HG02798 (cell line): ENCODE measurements around the gene PIGQ.
"Not testable (repeated sequence)": the region's sequence is repeated elsewhere in the genome, so short reads cannot be mapped to it uniquely, and the experiment has no call there.

Experiments
- ATAC-seq: cut with Tn5 transposase; IDR thresholded peaks from one replicate; pipeline ENCODE4 v1.9.1; 2021; ENCODE audit warnings: mild to moderate bottlenecking; ENCODE audit not compliant: unreplicated experiment, poor library complexity

PIGQ gene

GRCh38 chr16:597655-598054, 27.9 kb downstream of the PIGQ start:
- not testable (repeated sequence) for ATAC-seq

- no peak for ATAC-seq
Measured at GRCh38 chr16:598823-599739, 29.3 kb downstream of the PIGQ start.

DNA sequence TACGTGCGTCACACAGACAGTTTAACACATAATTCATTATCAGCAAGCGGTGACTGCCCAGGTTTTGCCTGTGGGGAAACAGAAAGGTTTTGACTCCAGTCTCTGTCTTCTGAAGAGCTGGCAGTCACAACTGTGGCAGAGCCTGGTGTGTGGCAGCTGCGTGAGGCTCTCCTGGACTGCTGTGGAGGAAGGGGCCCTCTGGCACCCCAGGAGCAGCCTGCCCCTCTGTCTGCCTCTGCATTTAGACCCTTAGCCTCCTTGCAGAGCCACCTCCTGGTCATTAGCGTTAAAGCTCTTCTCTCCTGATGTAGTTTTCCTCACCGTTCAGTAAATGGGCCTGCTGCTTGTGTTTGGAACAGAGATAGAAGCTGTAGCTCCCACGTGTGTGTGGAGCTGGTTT, 31.0 kb downstream of the PIGQ start:
- ATAC-seq, result no peak

DNA sequence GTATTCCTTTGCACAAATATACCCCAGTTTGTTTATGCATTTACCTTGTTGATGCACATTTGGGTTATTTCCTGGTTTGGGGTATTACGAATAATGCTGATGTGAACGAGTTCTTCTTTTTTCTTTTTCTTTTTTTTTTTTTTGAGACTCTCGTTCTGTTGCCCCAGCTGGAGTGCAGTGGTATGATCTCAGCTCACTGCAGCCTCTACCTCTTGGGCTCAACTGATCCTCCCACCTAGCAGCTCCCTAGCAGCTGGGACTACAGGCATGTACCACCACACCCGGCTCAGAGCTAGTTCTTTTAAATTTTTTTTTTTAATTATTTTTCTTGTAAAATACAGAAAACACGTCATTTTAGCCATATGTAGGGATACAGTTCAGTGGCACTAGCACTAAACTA, 34.2 kb downstream of the PIGQ start:
- no peak for ATAC-seq

DNA sequence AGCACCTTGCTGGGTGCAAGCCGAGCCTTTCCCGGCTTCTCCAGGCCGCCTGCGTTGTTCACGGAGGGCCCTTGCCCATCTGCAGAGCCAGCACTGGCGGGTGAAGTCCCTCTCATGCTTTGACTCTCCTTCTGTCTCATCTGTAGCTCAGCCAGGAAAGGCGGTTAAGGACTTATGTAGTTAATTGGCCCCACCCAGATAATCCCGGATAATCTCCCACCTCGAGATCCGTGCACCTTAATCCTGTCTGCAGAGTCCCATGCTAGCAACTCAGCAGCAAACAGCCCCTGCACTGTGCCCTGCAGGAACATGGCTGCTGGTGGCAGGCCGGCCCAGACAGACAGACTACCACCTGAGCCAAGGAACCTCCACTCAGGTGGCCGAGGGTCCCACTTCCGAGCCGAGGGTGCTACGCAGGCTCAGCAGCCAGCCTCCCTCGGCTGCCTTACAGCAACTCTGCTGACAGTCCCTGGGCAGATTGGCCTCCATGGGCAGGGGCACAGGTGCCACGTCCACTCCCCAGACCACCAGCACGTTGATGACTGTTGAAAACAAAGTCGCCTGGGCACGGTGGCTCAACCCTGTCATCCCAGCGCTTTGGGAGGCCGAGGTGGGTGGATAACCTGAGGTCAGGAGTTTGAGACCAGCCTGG, 37.0 kb downstream of the PIGQ start:
- ATAC-seq, result no peak

DNA sequence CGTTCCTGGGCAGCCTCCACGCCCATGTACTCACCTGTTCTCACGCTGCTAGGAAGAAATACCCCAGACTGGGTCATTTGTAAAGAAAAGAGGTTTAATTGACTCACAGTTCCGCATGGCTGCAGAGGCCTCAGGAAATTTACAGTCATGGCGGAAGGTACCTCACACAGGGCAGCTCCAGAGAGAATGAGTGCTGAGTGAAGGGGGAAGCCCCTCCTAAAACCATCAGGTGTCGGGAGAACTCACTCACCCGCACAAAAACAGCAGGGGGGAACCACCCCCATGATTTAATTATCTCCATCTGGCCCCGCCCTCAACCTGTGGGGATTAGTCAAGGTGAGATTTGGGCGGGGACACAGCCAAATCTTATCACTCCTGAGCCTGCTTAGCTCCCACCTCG, 38.3 kb downstream of the PIGQ start:
- ATAC-seq, result no peak

- no peak for ATAC-seq
Measured at GRCh38 chr16:609316-609715, 39.5 kb downstream of the PIGQ start.

DNA sequence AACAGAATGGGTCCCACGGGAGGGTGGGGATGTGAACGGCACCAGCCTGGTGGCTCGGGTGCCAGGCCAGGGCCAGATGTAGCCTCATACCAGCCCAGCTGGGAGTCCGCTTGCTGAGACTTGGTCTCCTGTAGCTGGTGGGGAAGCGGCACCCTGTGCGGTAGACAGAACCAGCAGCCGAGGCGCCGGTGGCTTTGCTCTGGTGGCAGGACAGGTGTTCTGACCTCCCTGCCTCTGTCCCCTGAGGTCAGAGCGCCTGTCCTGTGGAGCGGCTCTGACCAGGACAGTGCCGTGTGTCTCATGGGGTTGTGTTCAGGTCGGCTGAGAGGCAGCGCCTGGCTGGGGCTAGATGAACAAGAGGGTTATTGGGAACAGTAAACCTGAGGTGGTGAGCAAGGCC, 40.2 kb downstream of the PIGQ start:
- no peak for ATAC-seq

- ATAC-seq, result no peak
Measured at GRCh38 chr16:610513-611381, 41.0 kb downstream of the PIGQ start.

- no peak for ATAC-seq
Measured at GRCh38 chr16:615122-615521, 45.4 kb downstream of the PIGQ start.

DNA sequence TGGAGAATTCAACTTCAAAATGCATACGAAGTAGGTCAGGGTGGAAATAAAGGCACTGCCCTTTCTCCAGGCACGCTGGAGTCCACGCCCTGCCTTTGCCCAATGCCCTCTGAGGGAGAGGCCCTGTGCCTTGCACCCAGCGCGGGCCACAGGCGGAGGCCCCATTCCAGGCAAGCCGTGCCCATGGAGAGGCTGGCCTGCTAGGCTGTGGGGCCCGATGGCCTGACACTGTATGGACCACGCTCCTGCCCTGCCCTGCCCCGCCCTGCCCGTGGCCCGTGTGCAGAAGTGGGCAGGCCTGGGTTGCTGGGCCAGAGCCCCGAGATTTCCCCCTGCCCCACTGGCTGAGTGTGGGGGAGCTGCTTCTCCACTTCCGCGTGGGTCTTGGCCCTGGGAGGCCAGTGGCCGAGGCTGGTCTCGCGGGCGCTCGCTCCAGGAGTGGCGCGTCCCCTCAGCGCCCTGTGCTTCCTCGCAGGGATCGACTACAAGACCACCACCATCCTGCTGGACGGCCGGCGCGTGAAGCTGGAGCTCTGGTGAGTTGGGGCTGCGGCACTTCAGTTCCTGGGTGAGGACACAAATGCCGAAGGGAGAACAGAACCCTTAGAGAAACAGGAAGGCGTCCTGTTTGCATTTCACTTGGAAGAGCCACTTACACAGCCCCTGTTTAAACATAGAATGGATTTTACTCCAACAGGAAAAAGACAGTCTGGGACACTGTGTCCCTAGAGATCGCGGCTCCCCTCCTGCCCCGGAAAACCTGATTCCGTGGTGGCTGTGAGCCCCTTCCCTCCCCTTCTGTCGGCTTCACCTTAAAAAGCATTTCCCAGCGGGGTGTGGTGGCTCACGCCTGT, 47.2 kb downstream of the PIGQ start:
- no peak for ATAC-seq

DNA sequence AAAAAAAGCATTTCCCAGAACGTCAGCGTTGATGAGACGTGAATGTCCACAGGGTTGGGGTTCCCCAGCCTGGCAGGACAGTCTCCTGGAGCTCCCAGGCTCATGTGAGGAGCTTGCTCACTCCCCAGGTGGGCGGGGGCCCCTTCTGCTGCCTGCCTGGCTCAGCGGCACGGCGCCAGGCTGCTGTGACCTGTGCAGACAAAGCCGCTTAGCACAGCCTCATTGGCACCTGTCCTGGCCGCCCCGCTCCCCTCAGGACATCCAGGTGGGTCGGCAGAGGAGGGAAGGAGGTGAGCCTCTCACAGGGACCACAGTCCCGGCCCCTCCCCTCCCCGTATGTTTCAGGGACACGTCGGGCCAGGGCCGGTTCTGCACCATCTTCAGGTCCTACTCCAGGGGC, 48.1 kb downstream of the PIGQ start:
- ATAC-seq, result no peak

DNA sequence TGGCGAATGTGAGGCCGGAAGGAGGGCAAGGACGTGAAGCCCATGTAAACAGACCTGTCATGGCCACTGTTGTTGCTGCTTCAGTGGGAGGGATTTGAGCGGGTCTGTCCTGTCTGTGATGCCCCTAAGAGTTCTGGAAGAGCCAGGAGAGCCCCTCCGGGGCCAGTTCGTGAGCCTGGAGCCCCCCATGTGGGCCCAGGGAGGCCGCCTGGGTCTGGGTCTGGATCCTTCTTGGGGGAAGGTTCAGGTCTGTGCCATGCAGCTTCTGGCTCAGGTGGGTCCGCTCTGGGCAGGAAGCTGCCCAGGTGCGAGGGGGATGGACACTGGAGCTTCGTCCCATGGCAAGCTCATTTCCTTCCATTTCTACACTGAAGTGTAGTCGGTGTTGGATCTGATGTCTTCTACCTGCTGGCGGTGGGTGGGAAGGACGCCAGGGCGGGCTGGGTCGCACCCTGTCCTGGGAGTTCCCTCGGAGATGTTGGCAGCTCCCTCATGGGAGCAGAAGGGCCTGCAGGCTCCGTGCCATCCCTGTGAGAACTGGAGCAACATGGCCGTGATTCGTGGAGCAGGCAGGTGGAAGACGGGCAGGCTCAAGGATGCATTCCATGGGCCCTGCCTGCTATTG, 49.8 kb downstream of the PIGQ start:
- ATAC-seq, result no peak

DNA sequence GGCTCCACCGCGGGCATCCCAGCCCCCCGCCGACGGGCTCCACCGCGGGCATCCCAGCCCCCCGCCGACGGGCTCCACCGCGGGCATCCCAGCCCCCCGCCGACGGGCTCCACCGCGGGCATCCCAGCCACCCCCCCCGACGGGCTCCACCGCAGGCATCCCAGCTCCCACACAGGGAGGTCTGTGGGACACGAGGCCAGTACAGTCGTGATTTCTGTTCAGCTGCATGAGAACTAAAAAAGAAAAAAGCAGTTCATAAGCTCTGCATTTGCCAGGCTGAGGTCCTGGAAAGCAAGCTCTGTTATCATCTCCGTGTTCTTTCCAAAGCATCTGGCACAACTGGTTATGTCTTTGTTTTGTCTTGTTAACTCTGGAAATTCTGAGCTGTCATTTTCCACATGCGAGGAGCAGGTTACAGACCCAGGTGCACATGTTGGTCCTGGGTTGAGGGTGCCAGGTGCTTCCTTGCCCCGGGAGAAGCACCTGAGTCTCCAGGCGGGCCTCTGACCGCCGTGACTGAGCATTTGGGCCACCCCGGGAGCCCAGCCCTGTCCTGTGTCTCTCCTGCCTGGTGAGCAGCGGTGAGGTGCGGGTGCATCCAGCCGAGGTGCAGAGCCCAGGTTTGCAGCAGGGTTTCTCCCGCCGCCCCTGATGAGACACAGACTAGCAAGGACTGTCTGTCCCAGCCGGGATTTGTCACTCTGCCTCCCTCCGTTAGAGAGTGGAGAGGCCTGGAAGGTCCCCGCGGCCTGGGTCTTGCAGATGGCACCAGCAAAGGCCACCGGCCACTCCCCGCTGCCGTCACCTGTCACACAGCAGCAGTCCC, 51.1 kb downstream of the PIGQ start:
- ATAC-seq, result no peak

DNA sequence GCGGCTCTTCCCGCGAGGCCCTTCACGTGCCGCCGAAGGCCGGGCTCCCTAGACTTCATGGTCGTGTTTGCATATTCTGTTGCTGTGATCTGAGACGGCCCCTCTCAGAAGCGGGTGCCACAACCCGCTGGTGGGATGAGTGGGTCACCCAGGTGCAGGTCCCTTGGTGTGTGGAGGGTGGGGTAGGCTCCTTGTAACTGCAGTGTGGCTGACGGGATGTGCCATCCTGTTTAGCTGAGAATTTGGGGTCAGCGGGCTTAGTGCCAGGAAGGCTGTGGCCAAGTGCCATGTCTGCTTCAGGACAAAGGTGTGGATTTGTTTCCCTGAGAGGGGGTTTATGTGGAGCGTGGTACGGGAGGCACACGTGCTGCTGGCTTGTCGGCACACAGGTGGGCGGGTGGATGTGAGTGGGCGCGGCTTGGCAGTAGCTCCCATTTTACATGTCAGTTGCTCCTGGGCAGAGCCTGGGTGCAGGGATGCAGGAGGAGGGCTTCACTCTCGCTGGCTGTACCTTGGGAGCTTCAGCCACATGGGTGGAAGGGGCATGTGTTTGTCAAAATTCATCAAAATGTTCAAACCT, 51.8 kb downstream of the PIGQ start:
- no peak for ATAC-seq

DNA sequence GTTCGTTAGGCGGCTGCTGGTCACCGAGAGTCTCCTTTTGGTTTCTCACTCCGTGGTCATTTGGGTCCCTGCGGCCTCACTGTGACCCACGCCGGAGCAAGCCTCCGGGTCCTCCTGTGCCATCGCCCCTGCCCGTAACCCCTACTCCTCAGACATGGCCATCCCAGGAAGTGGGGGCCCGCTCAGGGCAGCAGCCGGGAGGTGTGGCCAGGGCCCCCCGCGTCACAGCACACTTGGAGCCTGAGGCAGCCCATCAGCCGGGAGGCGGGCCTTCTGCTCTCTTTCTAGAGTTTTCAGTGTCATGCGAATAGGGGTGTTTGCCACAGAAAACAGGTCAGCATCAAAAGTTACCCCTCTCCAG, 53.1 kb downstream of the PIGQ start:
- ATAC-seq, result no peak

DNA sequence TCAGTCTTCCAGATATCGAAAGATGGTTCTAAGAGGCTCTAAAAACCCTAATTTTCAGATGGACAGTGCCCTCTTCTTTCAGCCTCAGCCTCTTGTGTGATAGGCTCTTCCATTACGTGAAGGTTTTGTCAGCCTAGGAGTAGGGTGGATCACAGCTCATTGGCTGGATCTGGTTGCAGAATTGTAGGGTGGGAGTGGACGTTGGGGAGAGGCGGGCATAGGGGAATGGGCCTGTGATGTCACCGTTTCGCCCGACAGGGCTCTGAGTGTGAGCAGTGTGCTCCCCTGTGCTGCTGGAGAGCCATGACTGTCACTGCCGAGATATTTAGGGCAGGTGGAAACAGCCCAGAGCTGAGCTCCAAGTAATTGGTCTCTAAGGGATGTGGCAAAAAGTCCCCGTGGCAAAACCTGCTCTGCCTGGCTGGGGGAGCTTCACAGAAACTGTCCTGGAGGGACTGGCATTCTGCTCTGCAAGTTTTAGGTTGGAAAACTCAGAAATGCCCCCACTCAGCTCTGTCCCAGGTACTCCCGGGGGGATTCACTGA, 54.8 kb downstream of the PIGQ start:
- no peak for ATAC-seq
